Measurements from ENCODE around the gene OR2V1. TPM values are rescaled to one million over a fixed set of nuclear protein-coding genes. Genes with fewer than 3 reads are reported as not detected.

The OR2V1 gene
- total and polyA plus RNA-seq, 2 of the 4 experiments (the other 2 are of a cell fraction), result not detected

DNA sequence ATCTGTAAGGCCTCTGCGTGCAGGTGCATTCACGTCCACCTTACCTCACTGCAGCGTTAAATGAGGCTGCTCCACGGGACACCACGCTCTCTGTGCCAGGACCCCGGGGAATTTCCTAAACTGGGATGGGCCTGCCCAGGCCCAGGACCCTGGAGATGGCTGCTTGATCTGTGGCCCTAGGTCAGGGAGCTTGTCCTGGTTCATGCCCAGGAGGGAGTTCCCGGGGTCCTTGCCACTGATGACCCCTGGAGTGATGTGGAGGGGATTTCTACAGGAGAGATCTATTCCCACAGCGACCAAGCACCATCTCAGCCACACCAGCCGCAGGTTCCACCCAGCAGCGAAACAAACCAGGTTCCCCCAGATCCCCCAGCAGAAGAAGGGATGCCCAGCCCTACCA, 3.5 kb downstream of the OR2V1 start:
- Histone ChIP-seq H2AK5ac (ENCODE audit: low read depth, low read length) (no peak overlapping the region), H2AK9ac (replicated peaks; ENCODE audit: low read depth, low read length, poor library complexity) (no peak overlapping the region), H2BK120ac (ENCODE audit: low read depth, low read length) (no peak overlapping the region), H3K9ac (ENCODE audit: low read depth, low read length) (no peak overlapping the region), H4K8ac (ENCODE audit: low read depth in 2 of 2, low read length in 2 of 2) (no peak overlapping the region), H4K91ac (ENCODE audit: insufficient read depth, low read depth, low read length) (no peak overlapping the region), H3K9me1 (ENCODE audit: insufficient read depth, low read length) (no peaks in the 10 kb centered on the region), H2BK15ac (ENCODE audit: low read depth, low read length) (no peak overlapping the region), H2AFZ (replicated peaks; ENCODE audit: low read length, poor library complexity) (no peak overlapping the region), H3K4me3 (ENCODE audit: insufficient read depth, low read depth, low read length) (no peak overlapping the region), H4K5ac (ENCODE audit: low read depth, low read length) (no peak overlapping the region), H3K27ac (ENCODE audit: insufficient read depth, low read length) (no peak overlapping the region), H3K27me3 (ENCODE audit: control insufficient read depth, insufficient read depth, low read length) (peaks cover 4% of the 10 kb centered on the region; the same call in 1 of the 2 replicates), H3K56ac (ENCODE audit: extremely low read depth, insufficient read depth, low read length) (no peak overlapping the region), H3K18ac (ENCODE audit: low read depth, low read length) (no peak overlapping the region), H3K23ac (ENCODE audit: low read depth, low read length) (no peak overlapping the region), H4K20me1 (ENCODE audit: insufficient read depth, low read length) (no peaks in the 10 kb centered on the region), H3K9me3 (ENCODE audit: control insufficient read depth, insufficient read depth, low read length) (peaks cover 3% of the 10 kb centered on the region; the same call in 1 of the 2 replicates), H2BK20ac (ENCODE audit: low read depth, low read length) (no peak overlapping the region), H2BK5ac (ENCODE audit: low read depth, low read length, poor library complexity, severe bottlenecking) (no peak overlapping the region), H3K4me2 (ENCODE audit: low read depth, low read length) (no peak overlapping the region), H3K4me1 (ENCODE audit: control insufficient read depth, insufficient read depth, low read length) (no peaks in the 10 kb centered on the region), H3K79me1 (ENCODE audit: low read depth in 1 of 2, low read length in 2 of 2) (no peaks in the 10 kb centered on the region), H3K14ac (replicated peaks; ENCODE audit: low read depth, low read length) (no peak overlapping the region), H3K36me3 (ENCODE audit: control insufficient read depth, insufficient read depth, low read length) (no peaks in the 10 kb centered on the region), H3K4ac (ENCODE audit: low read depth, low read length) (no peak overlapping the region)
- TF ChIP-seq, protein P1, sequence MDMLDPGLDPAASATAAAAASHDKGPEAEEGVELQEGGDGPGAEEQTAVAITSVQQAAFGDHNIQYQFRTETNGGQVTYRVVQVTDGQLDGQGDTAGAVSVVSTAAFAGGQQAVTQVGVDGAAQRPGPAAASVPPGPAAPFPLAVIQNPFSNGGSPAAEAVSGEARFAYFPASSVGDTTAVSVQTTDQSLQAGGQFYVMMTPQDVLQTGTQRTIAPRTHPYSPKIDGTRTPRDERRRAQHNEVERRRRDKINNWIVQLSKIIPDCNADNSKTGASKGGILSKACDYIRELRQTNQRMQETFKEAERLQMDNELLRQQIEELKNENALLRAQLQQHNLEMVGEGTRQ (IDR thresholded peaks at IDR 0.05; ENCODE audit: low read depth, low read length), result no peak
- TF ChIP-seq CHD1 (IDR thresholded peaks at IDR 0.05; ENCODE audit: low read depth, low read length) (no peak), RCOR1 (IDR thresholded peaks at IDR 0.05; ENCODE audit: insufficient replicate concordance, low read length) (no peak), MAFK (IDR thresholded peaks at IDR 0.05; ENCODE audit: low read depth, low read length) (no peak)
- DNase-seq (no peak), ATAC-seq (ENCODE audit: low read depth) (no peak)
- POLR2A ChIA-PET (ENCODE audit: unreplicated experiment), result no interaction called here
- dilution Hi-C loops (cut with HindIII; ENCODE audit: low sequenced_read_pairs, unreplicated experiment), result no loop called here
- no TSS peak for BruUV-seq (replicated peaks)
- CTCF ChIA-PET, result no interaction called here
- intact Hi-C loops (cut with micrococcal nuclease), result no loop called here
- no CpG with 5 or more reads among the region's 10 CpGs for WGBS, 2 experiments (ENCODE audit: extremely low coverage in 2 of 2, insufficient read length in 1 of 2)
- in situ Hi-C loops (cut with MboI; ENCODE audit: low sequenced_read_pairs), result no loop called here
